Lung (tissue), 12 donors: ENCODE data around the gene UNC80. TPM values are rescaled to one million over a fixed set of nuclear protein-coding genes. Genes with fewer than 3 reads are reported as not detected.

Experiments used
- ATAC-seq: fragments of 200-7000 bp; cut with Tn5 transposase; one replicate; pipeline ENCODE4 v1.9.1; 2020; ENCODE audit warnings: moderate number of reproducible peaks; ENCODE audit not compliant: insufficient read depth, low FRiP score
- DNase-seq, 3 donors: peaks; one replicate each; pipeline ENCODE4 v3.0.0-alpha.2; 2013 to 2017
- H3K27ac ChIP-seq, 2 donors: one replicate each; pipeline ENCODE4 v1.5.1; 2013; ENCODE audit warnings: mild to moderate bottlenecking in 2 of 2, moderate library complexity in 2 of 2, control low read depth in 1 of 2, inconsistent platforms in 1 of 2, low read depth in 1 of 2, low read length in 1 of 2
- H3K27me3 ChIP-seq, 3 donors: one replicate each; pipeline ENCODE4 v1.5.1; 2013; ENCODE audit warnings: low read length in 2 of 3; ENCODE audit not compliant: control insufficient read depth in 3 of 3, insufficient read depth in 3 of 3
- H3K36me3 ChIP-seq, 4 donors: one replicate each; pipeline ENCODE4 v1.5.1; 2013; ENCODE audit warnings: low read length in 4 of 4, mild to moderate bottlenecking in 1 of 4, moderate library complexity in 1 of 4; ENCODE audit not compliant: control insufficient read depth in 4 of 4, insufficient read depth in 4 of 4
- H3K4me1 ChIP-seq, 5 donors: one replicate each; pipeline ENCODE4 v1.5.1; 2013; ENCODE audit warnings: low read length in 5 of 5, mild to moderate bottlenecking in 2 of 5, moderate library complexity in 1 of 5; ENCODE audit not compliant: control insufficient read depth in 5 of 5, insufficient read depth in 5 of 5
- H3K4me3 ChIP-seq: one replicate; pipeline ENCODE4 v1.5.1; 2013; ENCODE audit warnings: mild to moderate bottlenecking, control low read depth, moderate library complexity
- H3K9ac ChIP-seq, 2 donors: one replicate each; pipeline ENCODE4 v1.5.1; 2013; ENCODE audit warnings: low read length in 2 of 2, control low read depth in 1 of 2; ENCODE audit not compliant: insufficient read depth in 1 of 2
- H3K9me3 ChIP-seq, 4 donors: one replicate each; pipeline ENCODE4 v1.5.1; 2013; ENCODE audit warnings: low read length in 3 of 4, mild to moderate bottlenecking in 1 of 4, moderate library complexity in 1 of 4; ENCODE audit not compliant: control insufficient read depth in 4 of 4, insufficient read depth in 3 of 4
- CTCF ChIP-seq: IDR thresholded peaks from 2 replicates; pipeline ENCODE4 v1.5.1; 2012; ENCODE audit warnings: mild to moderate bottlenecking; ENCODE audit errors: control extremely low read depth, extremely low read depth
- WGBS, 2 donors: extraction: QIAGEN DNeasy Blood & Tissue Kit; methylation state at CpG; one replicate each; pipeline ENCODE4 v1.1.7; 2013; 5-methylcytosine and 5-hydroxymethylcytosine counted together
- polyA plus RNA-seq, 2 donors: library from polyadenylated mRNA; stranded (reverse); fragments of 200-250 nt; gene quantifications; one replicate each; pipeline ENCODE4 v1.2.1, GENCODE V29; 2013
- total RNA-seq, 2 donors: library from RNA; depleted of rRNA in 1 of 2; stranded (reverse); fragments of >200 nt in 1 of 2; gene quantifications; one replicate each; pipeline ENCODE4 v1.2.1, GENCODE V29; 2014 to 2021
- donor health status: control.
- donor health status: control.
- donor health status: Bipolar disorder and iron deficiency.
- donor health status: healthy.
- donor health status: DM: yes; HTN: yes; CAD: no.

UNC80 gene
- total and polyA plus RNA-seq, 4 donors = under 0.01 to 2.2 (median 0.03) TPM

- H3K4me3 ChIP-seq = no peak overlapping the region
- 40 to 61% methylated on average over 12 of the region's 12 CpGs for WGBS, 2 donors
Measured at GRCh38 chr2:209933499-209934483, 162.2 kb downstream of the UNC80 start.

GRCh38 chr2:209936106-209936666, 164.6 kb downstream of the UNC80 start:
- Histone ChIP-seq H3K4me3 (no peak overlapping the region), H3K36me3 (no peaks in the 10 kb centered on the region), H3K9ac (no peak overlapping the region), H3K27me3 (no peaks in the 10 kb centered on the region), H3K9me3 (no peaks in the 10 kb centered on the region), H3K27ac (no peak overlapping the region), H3K4me1 (peaks cover 0 to 45% (median 5%) of the 10 kb centered on the region in 5 donors)
- peak; percentile 14 to 74 (median 59) for DNase-seq
- ATAC-seq = no peak
- 74 to 76% methylated on average over 3 of the region's 3 CpGs for WGBS, 2 donors
- TF ChIP-seq CTCF = no peak

More at GRCh38 chr2:209933499-209934483, 162.2 kb downstream of the UNC80 start:
- no peak for TF ChIP-seq CTCF
- no peak overlapping the region for H3K27ac ChIP-seq
- ATAC-seq (peak; percentile 36), DNase-seq (peak; percentile 57 to 95 (median 91))
- peaks cover 0 to 32% (median 2%) of the 10 kb centered on the region in 5 donors for H3K4me1 ChIP-seq
- H3K9me3 ChIP-seq = no peaks in the 10 kb centered on the region
- no peaks in the 10 kb centered on the region for H3K36me3 ChIP-seq
- H3K9ac ChIP-seq = no peak overlapping the region
- no peaks in the 10 kb centered on the region for H3K27me3 ChIP-seq

GRCh38 chr2:209937893-209938292, 166.3 kb downstream of the UNC80 start:
- ATAC-seq (no peak), DNase-seq (peak in 2 of 3 donors; percentile 58 to 60)
- TF ChIP-seq CTCF = no peak
- Histone ChIP-seq H3K4me3 (no peak overlapping the region), H3K27ac (no peak overlapping the region), H3K4me1 (peaks cover 0 to 60% (median 15%) of the 10 kb centered on the region in 5 donors), H3K27me3 (no peaks in the 10 kb centered on the region), H3K9ac (no peak overlapping the region), H3K9me3 (no peaks in the 10 kb centered on the region), H3K36me3 (no peaks in the 10 kb centered on the region)
